GM19099 (cell line): ENCODE results near the gene ZNF513.

Source experiments
- POLR2A ChIP-seq: IDR thresholded peaks from 3 replicates; pipeline ENCODE4 v1.6.1; 2011; ENCODE audit warnings: low read depth; ENCODE audit not compliant: insufficient read length; ENCODE audit errors: extremely low read depth

ZNF513 gene

GRCh38 chr2:27400348-27401135, 20.0 kb upstream of the ZNF513 start:
- no peak for TF ChIP-seq POLR2A

GRCh38 chr2:27398962-27399361, 18.4 kb upstream of the ZNF513 start:
- no peak for TF ChIP-seq POLR2A

- TF ChIP-seq POLR2A, result no peak
Measured at GRCh38 chr2:27393225-27393624, 12.7 kb upstream of the ZNF513 start.

GRCh38 chr2:27390822-27391679, 10.5 kb upstream of the ZNF513 start:
- TF ChIP-seq POLR2A, result no peak

- no peak for TF ChIP-seq POLR2A
Measured at GRCh38 chr2:27381577-27382181, 1.1 kb upstream of the ZNF513 start.

GRCh38 chr2:27379836-27380625, 503 bp downstream of the ZNF513 start:
- peak; percentile 14 for TF ChIP-seq POLR2A

GRCh38 chr2:27379383-27379835, 1.1 kb downstream of the ZNF513 start:
- no peak for TF ChIP-seq POLR2A

GRCh38 chr2:27378809-27379290, 1.7 kb downstream of the ZNF513 start:
- no peak for TF ChIP-seq POLR2A

GRCh38 chr2:27378096-27378808, 2.3 kb downstream of the ZNF513 start:
- peak; percentile 26 for TF ChIP-seq POLR2A

GRCh38 chr2:27377618-27378095, 2.9 kb downstream of the ZNF513 start:
- TF ChIP-seq POLR2A, result peak; percentile 16

- no peak for TF ChIP-seq POLR2A
Measured at GRCh38 chr2:27376866-27377617, 3.5 kb downstream of the ZNF513 start.

- TF ChIP-seq POLR2A, result no peak
Measured at GRCh38 chr2:27376151-27376865, 4.2 kb downstream of the ZNF513 start.
